CD14-positive monocyte (primary cell): ENCODE data around the gene CTNNBL1. TPM values are rescaled to one million over a fixed set of nuclear protein-coding genes. Genes with fewer than 3 reads are reported as not detected.

Experiments
- DNase-seq, 3 donors: peaks; one replicate each; pipeline ENCODE4 v3.0.0-alpha.2; 2011 to 2022
- H2AFZ ChIP-seq: 2 replicates; pipeline ENCODE4 v1.6.0; 2012; ENCODE audit warnings: mild to moderate bottlenecking, low read depth, low read length, inconsistent platforms; ENCODE audit not compliant: insufficient read depth, poor library complexity, severe bottlenecking
- H3K27ac ChIP-seq, 2 donors: 1 replicate in 1 of 2; 2 replicates in 1 of 2; pipeline ENCODE4 v1.5.1; 2012 to 2013; ENCODE audit warnings: low read length in 2 of 2, control low read depth in 1 of 2, inconsistent platforms in 1 of 2, low read depth in 1 of 2, mild to moderate bottlenecking in 1 of 2
- H3K27me3 ChIP-seq, 2 donors: one replicate each; pipeline versions ENCODE4 v1.6.0 to v1.6.1; 2011 to 2013; ENCODE audit warnings: low read length in 2 of 2; ENCODE audit not compliant: control insufficient read depth in 2 of 2, insufficient read depth in 2 of 2
- H3K36me3 ChIP-seq, 2 donors: replicated peaks in 1 of 2; 1 replicate in 1 of 2; 2 replicates in 1 of 2; pipeline versions ENCODE4 v1.5.1 to v1.6.1; 2012 to 2013; ENCODE audit warnings: low read length in 2 of 2, control low read depth in 1 of 2, inconsistent platforms in 1 of 2, mild to moderate bottlenecking in 1 of 2; ENCODE audit not compliant: insufficient read depth in 2 of 2, control insufficient read depth in 1 of 2
- H3K4me1 ChIP-seq, 2 donors: 1 replicate in 1 of 2; 2 replicates in 1 of 2; pipeline versions ENCODE4 v1.5.1 to v1.6.1; 2012 to 2013; ENCODE audit warnings: low read length in 2 of 2, control low read depth in 1 of 2, inconsistent platforms in 1 of 2, mild to moderate bottlenecking in 1 of 2, moderate library complexity in 1 of 2; ENCODE audit not compliant: insufficient read depth in 2 of 2, control insufficient read depth in 1 of 2
- H3K4me2 ChIP-seq: replicated peaks from 2 replicates; pipeline ENCODE3; 2012; ENCODE audit warnings: low read length, moderate library complexity, mild to moderate bottlenecking; ENCODE audit not compliant: poor library complexity, severe bottlenecking; ENCODE audit errors: extremely low read depth
- H3K4me3 ChIP-seq, 3 experiments: fragments of 200-600 bp in 1 of 3; sonication (generic) in 1 of 3; replicated peaks in 1 of 3; 1 replicate in 2 of 3; 2 replicates in 1 of 3; pipeline ENCODE4 v1.5.1; 2011 to 2013; ENCODE audit warnings: low read length in 3 of 3, mild to moderate bottlenecking in 3 of 3, control low read depth in 2 of 3, low read depth in 2 of 3, inconsistent platforms in 1 of 3, moderate library complexity in 1 of 3
- H3K79me2 ChIP-seq: 2 replicates; pipeline ENCODE4 v1.6.0; 2012; ENCODE audit warnings: mild to moderate bottlenecking, control low read depth, inconsistent platforms, low read length, moderate library complexity; ENCODE audit not compliant: insufficient read depth
- H3K9ac ChIP-seq: 2 replicates; pipeline ENCODE4 v1.6.0; 2017; ENCODE audit warnings: low read length, mild to moderate bottlenecking; ENCODE audit not compliant: insufficient read depth, poor library complexity, severe bottlenecking
- H3K9me3 ChIP-seq, 2 donors: replicated peaks in 1 of 2; 1 replicate in 1 of 2; 2 replicates in 1 of 2; pipeline versions ENCODE4 v1.5.1 to v1.6.1; 2012 to 2013; ENCODE audit warnings: low read length in 2 of 2, control low read depth in 1 of 2; ENCODE audit not compliant: control insufficient read depth in 1 of 2, insufficient read depth in 1 of 2
- H4K20me1 ChIP-seq: 2 replicates; pipeline ENCODE4 v1.6.0; 2012; ENCODE audit warnings: mild to moderate bottlenecking, low read length, control low read depth, moderate library complexity; ENCODE audit not compliant: insufficient read depth
- H3K27ac Mint-ChIP-seq, 7 donors: one replicate each; pipeline ENCODE4 v1.8.0; 2020; ENCODE audit warnings: mild to moderate bottlenecking in 7 of 7, mixed read lengths in 7 of 7, moderate library complexity in 6 of 7, inconsistent platforms in 2 of 7
- H3K27me3 Mint-ChIP-seq, 3 donors: one replicate each; pipeline ENCODE4 v1.8.0; 2021 to 2022; ENCODE audit warnings: low read depth in 3 of 3, mild to moderate bottlenecking in 3 of 3, mixed read lengths in 3 of 3, moderate library complexity in 3 of 3, inconsistent platforms in 1 of 3
- H3K36me3 Mint-ChIP-seq, 2 donors: one replicate each; pipeline ENCODE4 v1.8.0; 2020; ENCODE audit warnings: mixed read lengths in 2 of 2, inconsistent platforms in 1 of 2, mild to moderate bottlenecking in 1 of 2
- H3K4me1 Mint-ChIP-seq: one replicate; pipeline ENCODE4 v1.8.0; 2020; ENCODE audit warnings: mild to moderate bottlenecking, mixed read lengths
- H3K4me3 Mint-ChIP-seq, 2 donors: one replicate each; pipeline ENCODE4 v1.8.0; 2020; ENCODE audit warnings: mild to moderate bottlenecking in 2 of 2, mixed read lengths in 2 of 2, moderate library complexity in 1 of 2
- H3K9me3 Mint-ChIP-seq, 7 donors: one replicate each; pipeline ENCODE4 v1.8.0; 2020 to 2022; ENCODE audit warnings: mixed read lengths in 7 of 7, mild to moderate bottlenecking in 6 of 7, moderate library complexity in 6 of 7, inconsistent platforms in 2 of 7
- WGBS: methylation state at CpG from one replicate; pipeline ENCODE4 v1.1.5; 2013; ENCODE audit warnings: missing lambda C conversion rate; ENCODE audit not compliant: insufficient coverage; 5-methylcytosine and 5-hydroxymethylcytosine counted together
- intact Hi-C, 2 donors: fragments of 100-400 bp; cut with micrococcal nuclease; formaldehyde crosslinking; loops; one replicate each; pipeline versions ENCODE4 v1.15.0 to v1.15.1; 2023
- polyA plus RNA-seq, 3 donors: library from polyadenylated mRNA; depleted of rRNA in 1 of 3; unstranded in 2 of 3; stranded (reverse) in 1 of 3; fragments of 300-500 nt in 2 of 3; fragments of >200 nt in 1 of 3; fragmentation: Illumina TruSeq in 2 of 3; gene quantifications; 1 replicate in 2 of 3; 2 replicates in 1 of 3; pipeline ENCODE4 v1.2.3, GENCODE V29; 2012 to 2021
- TF ChIP-seq, protein P1 (sequence below): fragments of 200-600 bp; IDR thresholded peaks from one replicate; pipeline ENCODE4 v1.8.0; 2022; ENCODE audit warnings: antibody characterized with exemption, mild to moderate bottlenecking

Gene CTNNBL1
- polyA plus RNA-seq, 3 donors = 35.5 to 83.2 (median 77.3) TPM

DNA sequence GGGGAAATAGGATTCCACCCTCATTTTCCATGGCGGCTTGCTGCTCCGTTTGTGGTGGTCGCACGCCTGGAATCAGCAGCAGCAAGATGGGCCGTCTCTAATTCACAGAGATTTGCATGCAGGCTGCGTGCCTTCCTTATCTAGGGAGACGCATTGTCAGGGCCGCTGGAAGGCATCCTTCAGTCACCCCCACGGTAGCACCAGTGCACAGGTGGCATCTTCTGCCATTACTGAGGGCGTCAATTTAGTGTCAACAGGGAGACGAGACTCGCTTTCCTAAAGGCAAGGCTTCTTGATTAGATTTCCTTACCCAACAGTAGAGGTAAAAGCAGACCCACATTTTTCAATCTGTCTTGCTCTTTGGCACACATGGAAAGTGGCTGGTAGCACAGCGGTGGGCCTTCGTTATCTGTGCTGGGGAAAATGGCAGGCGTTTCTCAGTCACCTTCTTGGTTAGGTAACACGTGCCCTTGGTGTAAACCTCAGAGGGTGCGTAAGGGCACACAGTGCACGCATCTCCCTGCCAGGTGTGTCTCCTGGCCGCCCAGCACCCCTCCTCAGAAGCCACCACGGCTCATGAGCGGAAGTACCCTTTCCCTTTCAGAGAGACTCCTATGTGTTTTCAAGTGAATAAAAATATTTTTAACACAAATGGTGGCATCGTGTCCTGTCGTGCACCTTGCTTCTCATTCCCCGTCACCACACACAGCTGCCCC is 181.8 kb downstream of the CTNNBL1 start:
- no peaks in the 10 kb centered on the region for H3K79me2 ChIP-seq
- no peak overlapping the region for H2AFZ ChIP-seq
- Mint-ChIP-seq H3K36me3 (peaks cover 32 to 44% of the 10 kb centered on the region in 2 donors), H3K4me3 (no peak overlapping the region), H3K4me1 (no peaks in the 10 kb centered on the region), H3K27ac (no peak overlapping the region), H3K27me3 (peaks cover 0 to under 1% (median 0%) of the 10 kb centered on the region in 3 donors), H3K9me3 (no peaks in the 10 kb centered on the region)
- H3K27me3 ChIP-seq = no peaks in the 10 kb centered on the region
- over 99% methylated on average over 17 of the region's 24 CpGs for WGBS
- H3K9ac ChIP-seq = no peak overlapping the region
- H3K27ac ChIP-seq = no peak overlapping the region
- intact Hi-C loops = no loop called here
- no peaks in the 10 kb centered on the region for H4K20me1 ChIP-seq
- no peaks in the 10 kb centered on the region for H3K9me3 ChIP-seq
- DNase-seq = no peak
- no peak overlapping the region for H3K4me2 ChIP-seq
- TF ChIP-seq, protein P1, sequence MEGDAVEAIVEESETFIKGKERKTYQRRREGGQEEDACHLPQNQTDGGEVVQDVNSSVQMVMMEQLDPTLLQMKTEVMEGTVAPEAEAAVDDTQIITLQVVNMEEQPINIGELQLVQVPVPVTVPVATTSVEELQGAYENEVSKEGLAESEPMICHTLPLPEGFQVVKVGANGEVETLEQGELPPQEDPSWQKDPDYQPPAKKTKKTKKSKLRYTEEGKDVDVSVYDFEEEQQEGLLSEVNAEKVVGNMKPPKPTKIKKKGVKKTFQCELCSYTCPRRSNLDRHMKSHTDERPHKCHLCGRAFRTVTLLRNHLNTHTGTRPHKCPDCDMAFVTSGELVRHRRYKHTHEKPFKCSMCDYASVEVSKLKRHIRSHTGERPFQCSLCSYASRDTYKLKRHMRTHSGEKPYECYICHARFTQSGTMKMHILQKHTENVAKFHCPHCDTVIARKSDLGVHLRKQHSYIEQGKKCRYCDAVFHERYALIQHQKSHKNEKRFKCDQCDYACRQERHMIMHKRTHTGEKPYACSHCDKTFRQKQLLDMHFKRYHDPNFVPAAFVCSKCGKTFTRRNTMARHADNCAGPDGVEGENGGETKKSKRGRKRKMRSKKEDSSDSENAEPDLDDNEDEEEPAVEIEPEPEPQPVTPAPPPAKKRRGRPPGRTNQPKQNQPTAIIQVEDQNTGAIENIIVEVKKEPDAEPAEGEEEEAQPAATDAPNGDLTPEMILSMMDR = no peak
- no peaks in the 10 kb centered on the region for H3K4me1 ChIP-seq
- peaks cover 29 to 51% of the 10 kb centered on the region in 2 donors for H3K36me3 ChIP-seq
- no peak overlapping the region for H3K4me3 ChIP-seq

DNA sequence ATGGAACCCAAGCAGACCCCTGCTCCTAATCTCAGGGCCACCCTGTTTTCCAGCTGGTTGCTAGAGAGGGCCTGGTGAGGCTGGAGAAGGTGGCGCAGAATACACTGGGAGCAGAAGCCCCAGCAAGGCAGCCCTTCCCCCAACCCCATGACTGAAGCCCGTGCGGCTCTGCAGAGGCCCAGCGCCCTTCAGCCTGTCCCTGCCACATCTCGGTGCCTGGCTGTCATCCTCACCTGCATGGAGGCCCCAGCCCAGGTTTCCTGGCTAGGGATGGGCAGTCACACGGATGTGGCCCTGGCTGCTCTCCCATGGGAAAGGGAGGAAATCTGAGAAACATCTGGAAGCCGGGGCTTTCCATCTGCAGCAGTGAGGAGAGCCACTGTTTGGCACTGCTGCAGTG is 183.0 kb downstream of the CTNNBL1 start:
- H3K9me3 ChIP-seq = no peaks in the 10 kb centered on the region
- no peak overlapping the region for H2AFZ ChIP-seq
- no peak for DNase-seq
- no peaks in the 10 kb centered on the region for H3K4me1 ChIP-seq
- no peaks in the 10 kb centered on the region for H4K20me1 ChIP-seq
- H3K79me2 ChIP-seq = no peaks in the 10 kb centered on the region
- Mint-ChIP-seq H3K9me3 (no peaks in the 10 kb centered on the region), H3K27me3 (peaks cover 0 to 2% (median 0%) of the 10 kb centered on the region in 3 donors), H3K36me3 (peaks cover 23 to 33% of the 10 kb centered on the region in 2 donors), H3K4me3 (no peak overlapping the region), H3K4me1 (no peaks in the 10 kb centered on the region), H3K27ac (no peak overlapping the region)
- no peak overlapping the region for H3K9ac ChIP-seq
- H3K4me3 ChIP-seq = no peak overlapping the region
- H3K27ac ChIP-seq = no peak overlapping the region
- TF ChIP-seq, protein P1 = no peak
- intact Hi-C loops = no loop called here
- H3K36me3 ChIP-seq = peaks cover 17 to 38% of the 10 kb centered on the region in 2 donors
- 95% methylated on average over 4 of the region's 7 CpGs for WGBS
- no peak overlapping the region for H3K4me2 ChIP-seq
- no peaks in the 10 kb centered on the region for H3K27me3 ChIP-seq
